Activated naive CD4-positive, alpha-beta T cell treated with anti-CD3 and anti-CD28 coated beads, Interleukin-2, amount 10 ng/mL, durations not matched to agents 7 days and 5 days (primary cell): ENCODE results near the gene DTNBP1.

Source experiments
- CTCF ChIA-PET: fragments of 350-600 bp; sonication (Branson Sonifier 250); formaldehyde crosslinking; loops from one replicate; lab custom pipeline; 2021; ENCODE audit warnings: antibody characterized with exemption; lab: Charles Lee
- DNase-seq: peaks from one replicate; pipeline ENCODE4 v3.0.0-alpha.2; 2020
- H3K27ac Mint-ChIP-seq: one replicate; pipeline ENCODE4 v1.8.0; 2021; ENCODE audit warnings: mild to moderate bottlenecking, moderate library complexity, mixed read lengths
- H3K27me3 Mint-ChIP-seq: one replicate; pipeline ENCODE4 v1.8.0; 2021; ENCODE audit warnings: mild to moderate bottlenecking, mixed read lengths
- H3K36me3 Mint-ChIP-seq: one replicate; pipeline ENCODE4 v1.8.0; 2021; ENCODE audit warnings: mixed read lengths
- H3K4me1 Mint-ChIP-seq: one replicate; pipeline ENCODE4 v1.8.0; 2021; ENCODE audit warnings: mixed read lengths
- H3K4me3 Mint-ChIP-seq: one replicate; pipeline ENCODE4 v1.8.0; 2021; ENCODE audit warnings: mild to moderate bottlenecking, moderate library complexity, mixed read lengths
- H3K9me3 Mint-ChIP-seq: one replicate; pipeline ENCODE4 v1.8.0; 2021; ENCODE audit warnings: mixed read lengths

DTNBP1 gene

GRCh38 chr6:15481390-15482291 lies 181.2 kb downstream of the DTNBP1 start:
- DNase-seq: no peak
- Mint-ChIP-seq H3K9me3 (no peaks in the 10 kb centered on the region), H3K27ac (no peak overlapping the region), H3K27me3 (no peaks in the 10 kb centered on the region), H3K4me1 (peaks cover 35% of the 10 kb centered on the region), H3K4me3 (no peak overlapping the region), H3K36me3 (peaks cover 14% of the 10 kb centered on the region)
- CTCF ChIA-PET: interaction anchor here (1.1 kb wide), 1 partner anchor 11 kb away, joined by 4 read pairs; no protein-coding TSS in a partner anchor

GRCh38 chr6:15480525-15480924 lies 182.3 kb downstream of the DTNBP1 start:
- Mint-ChIP-seq H3K27ac (no peak overlapping the region), H3K4me3 (no peak overlapping the region), H3K9me3 (no peaks in the 10 kb centered on the region), H3K27me3 (no peaks in the 10 kb centered on the region), H3K4me1 (peaks cover 36% of the 10 kb centered on the region), H3K36me3 (peaks cover 18% of the 10 kb centered on the region)
- no peak for DNase-seq
- CTCF ChIA-PET: no interaction called here

- CTCF ChIA-PET: no interaction called here
- no peaks in the 10 kb centered on the region for H3K9me3 Mint-ChIP-seq
- peaks cover 26% of the 10 kb centered on the region for H3K36me3 Mint-ChIP-seq
- H3K27me3 Mint-ChIP-seq: no peaks in the 10 kb centered on the region
- peaks cover 33% of the 10 kb centered on the region for H3K4me1 Mint-ChIP-seq
- DNase-seq: no peak
- no peak overlapping the region for H3K4me3 Mint-ChIP-seq
- no peak overlapping the region for H3K27ac Mint-ChIP-seq
Observed at GRCh38 chr6:15479761-15480160, 183.1 kb downstream of the DTNBP1 start.

- H3K36me3 Mint-ChIP-seq: peaks cover 41% of the 10 kb centered on the region
- H3K27me3 Mint-ChIP-seq: no peaks in the 10 kb centered on the region
- CTCF ChIA-PET: interaction anchor here (4.3 kb wide), 1 partner anchor 14 kb away, joined by 13 read pairs; no protein-coding TSS in a partner anchor
- H3K9me3 Mint-ChIP-seq: no peaks in the 10 kb centered on the region
- H3K4me1 Mint-ChIP-seq: peaks cover 33% of the 10 kb centered on the region
- H3K27ac Mint-ChIP-seq: no peak overlapping the region
- no peak overlapping the region for H3K4me3 Mint-ChIP-seq
- no peak for DNase-seq
Observed at GRCh38 chr6:15477746-15478145, 185.1 kb downstream of the DTNBP1 start.

GRCh38 chr6:15476631-15477380 lies 186.0 kb downstream of the DTNBP1 start:
- H3K36me3 Mint-ChIP-seq: peaks cover 47% of the 10 kb centered on the region
- DNase-seq: no peak
- H3K9me3 Mint-ChIP-seq: no peaks in the 10 kb centered on the region
- no peaks in the 10 kb centered on the region for H3K27me3 Mint-ChIP-seq
- H3K4me1 Mint-ChIP-seq: peaks cover 27% of the 10 kb centered on the region
- CTCF ChIA-PET: interaction anchor here (1.1 to 4.3 kb wide), 3 partner anchors 11 to 16 kb away, joined by 3 to 13 read pairs (median 3); no protein-coding TSS in a partner anchor
- H3K4me3 Mint-ChIP-seq: no peak overlapping the region
- no peak overlapping the region for H3K27ac Mint-ChIP-seq

- H3K27ac Mint-ChIP-seq: no peak overlapping the region
- no peaks in the 10 kb centered on the region for H3K9me3 Mint-ChIP-seq
- peaks cover 18% of the 10 kb centered on the region for H3K4me1 Mint-ChIP-seq
- no peak for DNase-seq
- no peak overlapping the region for H3K4me3 Mint-ChIP-seq
- peaks cover 47% of the 10 kb centered on the region for H3K36me3 Mint-ChIP-seq
- H3K27me3 Mint-ChIP-seq: no peaks in the 10 kb centered on the region
- CTCF ChIA-PET: interaction anchor here (1.1 to 4.3 kb wide), 2 partner anchors 12 kb away, joined by 3 to 13 read pairs; no protein-coding TSS in a partner anchor
Observed at GRCh38 chr6:15475872-15476271, 187.0 kb downstream of the DTNBP1 start.

GRCh38 chr6:15475261-15475660 lies 187.6 kb downstream of the DTNBP1 start:
- DNase-seq: no peak
- Mint-ChIP-seq H3K4me3 (no peak overlapping the region), H3K27me3 (no peaks in the 10 kb centered on the region), H3K27ac (peak overlapping the region; percentile 13), H3K36me3 (peaks cover 47% of the 10 kb centered on the region), H3K9me3 (no peaks in the 10 kb centered on the region), H3K4me1 (peaks cover 15% of the 10 kb centered on the region)
- CTCF ChIA-PET: interaction anchor here (1.1 to 4.3 kb wide), 2 partner anchors 12 to 13 kb away, joined by 3 to 13 read pairs; no protein-coding TSS in a partner anchor

- Mint-ChIP-seq H3K27ac (no peak overlapping the region), H3K4me3 (no peak overlapping the region), H3K27me3 (no peaks in the 10 kb centered on the region), H3K9me3 (no peaks in the 10 kb centered on the region), H3K4me1 (peaks cover 11% of the 10 kb centered on the region), H3K36me3 (peaks cover 47% of the 10 kb centered on the region)
- CTCF ChIA-PET: interaction anchor here (0.8 to 4.3 kb wide), 2 partner anchors 10 to 313 kb away, joined by 3 to 13 read pairs; no protein-coding TSS in a partner anchor
- DNase-seq: no peak
Observed at GRCh38 chr6:15474196-15474595, 188.6 kb downstream of the DTNBP1 start.

- H3K9me3 Mint-ChIP-seq: no peaks in the 10 kb centered on the region
- H3K4me1 Mint-ChIP-seq: peaks cover 11% of the 10 kb centered on the region
- DNase-seq: no peak
- CTCF ChIA-PET: interaction anchor here (0.8 to 4.3 kb wide), 2 partner anchors 10 to 313 kb away, joined by 3 to 13 read pairs; no protein-coding TSS in a partner anchor
- H3K36me3 Mint-ChIP-seq: peaks cover 46% of the 10 kb centered on the region
- H3K27ac Mint-ChIP-seq: no peak overlapping the region
- H3K27me3 Mint-ChIP-seq: no peaks in the 10 kb centered on the region
- no peak overlapping the region for H3K4me3 Mint-ChIP-seq
Observed at GRCh38 chr6:15473741-15474161, 189.1 kb downstream of the DTNBP1 start.

- Mint-ChIP-seq H3K27me3 (no peaks in the 10 kb centered on the region), H3K27ac (no peak overlapping the region), H3K36me3 (peaks cover 52% of the 10 kb centered on the region), H3K4me3 (no peak overlapping the region), H3K9me3 (no peaks in the 10 kb centered on the region), H3K4me1 (peaks cover 11% of the 10 kb centered on the region)
- DNase-seq: no peak
- CTCF ChIA-PET: interaction anchor here (0.8 to 4.3 kb wide), 2 partner anchors 9 to 314 kb away, joined by 3 to 13 read pairs; no protein-coding TSS in a partner anchor
Observed at GRCh38 chr6:15473174-15473573, 189.7 kb downstream of the DTNBP1 start.
